Activated CD4-positive, alpha-beta T cell treated with anti-CD3 and anti-CD28 coated beads for 48 hours (primary cell): ENCODE measurements around the gene DLGAP1.
"Not testable (repeated sequence)": the region's sequence is repeated elsewhere in the genome, so short reads cannot be mapped to it uniquely, and the experiment has no call there.

Experiments used
- DNase-seq: peaks from one replicate; pipeline ENCODE4 v3.0.0-alpha.2; 2020

Gene DLGAP1

DNA sequence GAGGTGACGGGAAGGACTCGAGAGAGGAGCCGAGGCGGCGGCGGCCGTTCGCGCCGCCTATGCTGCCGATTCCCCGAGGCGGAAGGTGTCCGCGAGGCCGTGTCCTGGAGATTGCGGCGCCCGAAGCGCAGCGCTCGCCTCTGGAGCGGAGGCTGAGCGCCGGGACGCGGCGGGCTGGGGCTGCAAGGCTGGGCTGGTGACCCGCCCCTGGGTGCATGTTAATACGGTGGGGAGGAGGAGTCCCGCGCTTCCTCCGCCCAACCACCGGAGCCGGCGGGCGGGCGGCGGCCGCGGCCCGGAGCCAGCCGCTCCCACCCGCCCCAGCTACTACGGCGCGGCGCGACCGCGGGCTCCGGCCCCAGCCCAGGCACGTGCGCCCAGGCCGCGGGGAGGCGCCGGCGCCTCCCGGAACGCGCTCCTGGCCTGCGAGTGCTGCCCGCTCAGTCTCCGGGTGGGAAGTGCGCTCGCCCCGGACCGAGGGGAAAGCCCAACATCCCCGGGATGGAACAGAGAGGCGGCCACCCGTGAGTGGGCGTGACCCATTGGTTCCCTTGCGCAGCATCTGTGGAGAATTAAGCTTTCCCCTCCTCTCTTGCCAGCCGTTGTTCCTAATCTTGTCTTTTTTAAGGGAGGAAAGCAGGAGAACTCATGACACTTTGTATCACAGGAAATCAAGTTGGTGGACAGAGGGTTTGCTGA, at the start of gene DLGAP1:
Gene DLGAP1, minus strand, starts transcription at position 195 of the 699 bp plus-strand sequence.
- DNase-seq: peak; percentile 7

DNA sequence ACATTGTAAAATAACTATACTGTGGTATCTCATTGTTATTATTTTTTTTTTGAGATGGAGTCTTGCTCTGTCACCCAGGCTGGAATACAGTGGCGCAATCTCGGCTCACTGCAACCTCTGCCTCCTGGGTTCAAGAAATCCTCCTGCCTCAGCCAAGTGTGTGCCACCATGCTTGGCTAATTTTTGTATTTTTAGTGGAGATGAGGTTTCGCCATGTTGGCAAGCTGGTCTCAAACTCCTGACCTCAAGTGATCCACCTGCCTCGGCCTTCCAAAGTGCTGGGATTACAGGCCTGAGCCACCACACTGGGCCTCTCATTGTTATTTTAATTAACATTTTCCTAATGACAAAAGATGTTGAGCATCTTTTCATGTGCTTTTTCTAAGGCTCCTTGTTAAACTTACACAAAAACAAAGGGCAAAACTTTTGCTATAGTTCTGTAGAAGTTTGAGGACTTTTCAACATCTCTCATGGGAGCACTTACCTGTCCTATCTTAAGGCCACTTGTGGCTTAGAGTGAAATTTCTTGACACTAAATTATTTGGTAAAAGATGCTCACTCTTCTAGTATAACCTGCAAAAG, 39.7 kb upstream of the DLGAP1 start:
- DNase-seq: not testable (repeated sequence)

DNA sequence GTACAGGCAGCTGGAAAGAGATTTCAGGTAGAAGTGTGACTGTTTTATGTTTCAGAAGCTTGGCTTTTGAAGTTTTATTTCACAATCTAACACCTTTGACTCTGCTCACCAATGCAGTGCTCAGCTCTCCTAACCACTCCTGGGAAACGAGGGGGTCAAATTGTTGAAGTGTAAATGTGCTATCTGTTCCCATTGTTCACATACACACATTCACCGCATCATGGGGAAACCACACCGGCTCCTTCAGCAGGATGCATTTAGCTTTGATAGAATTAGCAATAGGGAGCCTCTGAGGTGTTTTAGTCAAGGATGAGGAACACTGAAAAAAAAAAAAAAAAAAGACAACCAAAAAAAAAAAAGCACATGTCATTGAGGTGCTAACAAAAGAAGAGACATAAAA, 13.4 kb upstream of the DLGAP1 start:
- no peak for DNase-seq

DNA sequence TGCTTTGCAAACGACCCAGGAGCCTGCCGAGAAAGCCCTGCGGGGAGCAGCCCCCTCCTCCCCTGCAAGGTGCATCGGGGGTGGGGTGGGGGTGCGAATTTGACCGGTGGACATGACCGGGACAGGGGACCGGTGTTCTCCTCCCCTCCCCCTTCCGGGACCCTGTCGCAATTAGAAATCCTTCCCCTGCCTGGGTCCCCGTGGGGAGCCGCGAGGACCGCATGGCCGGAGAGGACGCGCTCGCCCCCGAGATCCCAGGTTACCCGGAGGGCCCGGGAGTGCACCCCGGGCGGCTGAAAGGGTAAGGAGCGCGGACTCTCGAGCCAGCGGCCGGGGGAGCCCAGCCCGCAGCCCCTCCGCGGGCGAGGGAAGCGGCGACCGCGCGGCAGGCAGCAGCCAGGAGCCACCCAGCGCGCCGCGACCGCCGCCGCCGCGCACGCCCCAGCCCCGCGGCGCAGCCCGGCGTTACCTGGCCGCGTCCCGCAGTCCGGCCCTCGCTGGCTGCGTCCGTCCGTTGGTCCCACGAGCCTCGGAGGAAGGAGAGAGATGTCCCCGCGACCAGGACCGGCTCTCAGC, 482 bp downstream of the DLGAP1 start:
- DNase-seq: no peak

DNA sequence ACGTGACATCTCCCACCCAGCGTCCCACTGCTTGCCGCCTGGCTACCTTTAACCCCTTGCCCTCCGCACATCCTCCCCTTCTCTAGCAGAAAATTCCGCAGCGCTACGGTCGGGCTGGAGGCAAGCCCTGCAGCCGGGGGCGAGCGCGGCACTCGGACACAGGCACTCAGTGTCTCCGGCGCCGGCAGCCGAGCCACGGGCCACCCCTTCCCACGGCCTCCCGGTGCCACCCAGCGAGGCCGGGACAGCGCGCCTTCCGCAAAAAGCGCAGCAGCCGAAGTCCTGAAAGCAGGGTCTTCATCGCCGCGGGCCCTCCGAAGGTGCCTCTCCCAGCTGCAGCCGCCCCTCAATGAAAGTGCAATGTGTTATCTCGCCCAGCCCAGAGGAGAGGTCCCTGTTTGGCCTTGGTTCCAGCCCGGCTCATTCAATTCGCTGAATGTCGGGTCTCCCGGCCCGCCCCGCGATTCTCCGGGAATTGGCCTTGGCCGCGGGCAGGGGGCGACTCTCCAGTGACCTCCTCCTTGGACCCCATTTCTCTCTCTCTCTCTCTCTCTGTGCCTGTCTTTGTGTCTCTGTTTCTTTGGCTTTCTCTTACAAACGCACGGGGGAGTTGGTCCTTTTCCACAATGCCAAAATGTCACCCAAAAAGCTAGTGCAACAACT, 1.1 kb downstream of the DLGAP1 start:
- DNase-seq: no peak

DNA sequence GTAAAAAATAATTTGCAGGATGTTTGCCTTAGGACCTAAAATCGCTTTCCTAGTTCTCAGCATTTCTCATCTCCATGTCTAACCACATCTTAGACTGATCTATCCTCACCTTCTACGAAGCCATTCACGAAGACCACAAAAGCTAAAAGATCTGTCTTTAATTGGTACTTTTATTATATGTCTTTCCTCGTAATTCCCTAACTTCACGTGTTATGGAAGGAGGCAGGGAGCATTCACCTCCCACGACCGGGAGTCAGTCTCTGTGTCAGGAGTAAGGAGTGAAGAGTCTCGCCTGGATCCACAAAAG, 1.6 kb downstream of the DLGAP1 start:
- no peak for DNase-seq

DNA sequence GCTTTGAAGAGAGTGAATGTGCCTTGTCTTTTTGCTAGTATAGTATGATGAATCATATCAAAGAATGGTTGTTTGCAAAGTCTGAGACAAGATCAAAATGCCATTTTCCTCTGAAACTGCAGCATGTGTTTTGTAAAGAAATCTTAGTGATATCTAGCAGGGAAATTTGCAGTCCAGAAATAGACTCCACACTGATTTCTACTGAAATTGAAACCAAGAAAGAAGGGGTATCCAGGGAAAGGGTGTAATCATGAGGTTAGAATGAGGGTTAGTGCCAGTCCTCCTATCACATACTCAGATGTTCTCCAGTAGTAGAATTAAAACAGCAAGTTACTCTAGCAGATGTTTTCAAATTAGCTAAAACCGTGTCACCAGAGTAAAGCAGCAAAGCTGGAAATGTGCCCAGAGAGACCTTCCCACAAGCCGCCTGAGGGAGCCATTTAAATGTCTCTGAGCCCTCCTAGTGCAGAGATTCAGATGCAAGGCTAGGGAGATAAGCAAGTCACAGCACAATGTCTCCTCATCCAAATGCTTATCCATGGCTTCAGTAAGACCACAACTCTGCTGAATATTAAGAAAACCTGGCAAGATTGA, 4.9 kb downstream of the DLGAP1 start:
- no peak for DNase-seq

DNA sequence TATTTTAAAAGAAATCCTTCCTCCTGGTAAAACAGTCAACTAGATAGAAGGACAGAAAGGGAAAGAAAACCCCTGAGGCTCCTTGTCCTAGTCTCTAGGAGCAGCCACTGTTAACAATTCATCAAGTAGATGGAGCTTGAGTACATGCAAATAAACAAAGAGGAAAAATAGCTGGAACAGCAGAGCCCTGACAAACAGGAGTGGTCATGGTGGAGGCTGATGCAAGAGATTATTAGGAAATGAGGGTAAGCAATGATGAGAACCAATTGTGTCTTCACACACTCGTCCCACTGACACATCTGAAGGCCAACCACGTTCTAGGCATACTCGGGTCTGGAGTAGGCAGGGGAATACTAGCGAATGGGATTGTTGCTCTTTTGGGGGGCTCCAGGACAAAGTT, 9.2 kb downstream of the DLGAP1 start:
- no peak for DNase-seq

DNA sequence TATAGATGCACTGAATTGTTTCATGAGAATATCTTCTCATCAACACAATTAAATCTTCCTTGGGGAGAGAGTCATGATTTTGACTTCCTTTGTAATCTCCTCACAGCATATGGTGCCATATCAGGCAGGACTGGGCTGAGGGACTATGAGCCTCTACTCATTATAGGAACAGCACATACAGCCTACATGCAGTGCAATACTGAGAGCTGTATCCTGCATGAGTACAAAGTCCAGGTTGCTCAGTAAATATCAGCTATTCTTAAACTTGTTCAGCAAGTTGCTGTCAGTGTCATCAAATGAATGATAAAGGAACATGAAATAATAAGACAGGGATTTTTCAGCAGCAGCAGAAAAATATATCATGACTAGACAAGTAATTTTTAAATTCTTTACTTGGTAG, 10.8 kb downstream of the DLGAP1 start:
- no peak for DNase-seq

DNA sequence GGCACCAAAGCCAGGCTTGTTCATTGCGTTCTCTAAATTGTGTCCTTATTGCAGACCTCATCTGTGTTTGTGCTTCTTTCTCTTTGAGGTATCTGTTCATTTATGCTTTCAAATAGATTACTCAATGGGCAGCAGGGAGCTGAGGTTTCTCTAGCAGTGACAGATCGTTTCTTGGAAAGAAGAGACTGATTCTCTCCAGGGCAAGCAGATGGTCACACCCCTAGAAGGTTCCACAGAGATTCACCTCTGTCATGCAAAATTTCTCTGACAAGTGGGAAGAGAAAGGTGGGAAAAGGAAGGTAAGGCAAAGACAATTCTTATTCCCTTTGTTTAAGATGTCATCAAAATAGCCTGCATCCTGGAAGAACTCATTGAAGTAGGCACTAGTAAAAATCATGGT, 14.0 kb downstream of the DLGAP1 start:
- no peak for DNase-seq

DNA sequence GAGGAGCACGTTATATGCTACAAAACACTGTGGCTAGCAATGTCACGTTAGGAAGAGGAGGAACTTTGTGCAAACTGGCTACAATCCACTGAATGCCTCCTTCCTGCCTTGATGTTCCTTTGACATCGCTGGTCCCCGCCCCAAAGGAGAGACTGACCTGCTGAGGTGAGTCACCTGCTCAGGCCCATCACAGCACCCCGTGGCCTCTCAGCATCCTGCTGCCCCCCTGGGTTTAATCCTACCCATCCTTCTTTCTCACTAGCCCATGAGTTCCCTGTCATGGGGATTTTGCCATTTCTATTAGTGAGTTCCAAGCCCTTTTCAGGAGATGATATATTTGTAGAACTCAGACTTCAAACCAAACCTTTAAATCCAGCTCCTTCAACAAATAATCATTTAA, 16.2 kb downstream of the DLGAP1 start:
- DNase-seq: no peak

DNA sequence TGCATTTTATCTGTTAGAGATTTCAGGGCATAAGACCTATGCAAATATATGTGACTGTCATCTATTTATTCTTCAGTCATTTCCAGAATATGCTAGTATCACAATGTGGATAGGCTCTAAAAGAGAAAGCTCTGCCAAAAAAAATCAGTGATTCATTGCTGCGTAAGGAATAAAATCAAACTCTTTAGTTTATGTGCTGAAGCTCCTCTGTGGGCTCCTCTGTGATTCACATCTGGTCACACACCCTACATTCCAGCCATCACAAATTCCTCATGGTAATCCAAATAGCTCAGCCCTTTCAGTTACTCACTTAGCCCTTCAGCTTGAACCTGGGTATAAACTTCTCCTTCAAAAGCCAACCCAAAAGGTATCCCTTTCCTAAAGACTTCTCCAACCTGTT, 21.4 kb downstream of the DLGAP1 start:
- DNase-seq: no peak

DNA sequence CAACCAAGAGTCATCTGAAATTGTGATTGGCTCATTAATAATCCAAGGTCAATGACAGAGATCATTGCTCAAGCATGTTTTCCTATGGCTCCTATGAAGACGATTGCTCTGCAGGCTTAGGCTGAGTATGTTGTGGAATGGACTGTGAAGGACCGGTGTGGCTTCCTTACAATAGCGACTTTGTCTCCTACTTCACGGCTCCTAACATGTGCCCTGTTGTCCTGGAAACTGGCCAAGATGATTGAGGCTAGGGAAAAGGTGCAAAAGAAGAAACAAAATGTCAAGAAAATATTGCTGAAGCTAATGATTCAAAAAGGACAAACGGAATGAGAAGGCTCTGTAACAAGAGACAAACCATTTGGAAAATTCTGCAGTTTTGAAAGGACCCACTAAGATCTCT, 24.3 kb downstream of the DLGAP1 start:
- DNase-seq: no peak

DNA sequence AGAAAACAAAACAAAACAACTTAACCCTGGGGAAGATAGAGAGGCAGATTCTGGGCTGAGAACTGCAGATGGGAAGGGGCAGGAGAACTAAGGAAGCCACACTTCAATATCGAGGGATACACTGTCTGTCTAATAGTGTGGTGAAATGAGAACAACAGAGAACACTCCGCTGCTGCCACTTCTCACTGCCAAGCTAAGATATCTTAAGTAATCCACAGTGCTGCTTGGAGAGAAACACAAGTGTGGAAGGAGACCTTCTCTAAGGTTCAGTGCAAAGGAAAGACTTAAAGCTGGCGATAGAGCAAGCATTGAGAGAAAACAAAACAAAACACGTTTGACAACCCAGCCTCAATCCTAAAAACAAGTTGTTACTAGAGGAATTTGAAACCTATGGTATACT, 37.4 kb downstream of the DLGAP1 start:
- DNase-seq: no peak

DNA sequence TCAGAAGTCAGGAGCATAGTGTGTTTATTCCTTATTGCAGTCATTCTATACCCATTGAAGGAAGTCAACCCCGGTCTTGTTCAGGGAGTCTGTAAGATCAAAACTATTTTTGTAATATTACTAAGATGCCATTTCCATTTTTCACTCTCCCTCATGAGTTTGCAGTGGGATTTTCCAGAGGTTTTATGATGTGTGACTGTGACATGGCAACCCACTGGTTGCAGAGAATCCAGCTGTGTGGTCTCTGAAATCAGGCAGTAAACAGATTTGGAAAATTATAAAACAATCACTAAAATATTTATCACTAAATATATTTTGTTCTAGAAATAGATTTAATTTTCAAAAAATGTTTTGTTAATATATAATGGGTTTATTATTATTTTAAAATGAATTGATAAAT, 38.1 kb downstream of the DLGAP1 start:
- no peak for DNase-seq

DNA sequence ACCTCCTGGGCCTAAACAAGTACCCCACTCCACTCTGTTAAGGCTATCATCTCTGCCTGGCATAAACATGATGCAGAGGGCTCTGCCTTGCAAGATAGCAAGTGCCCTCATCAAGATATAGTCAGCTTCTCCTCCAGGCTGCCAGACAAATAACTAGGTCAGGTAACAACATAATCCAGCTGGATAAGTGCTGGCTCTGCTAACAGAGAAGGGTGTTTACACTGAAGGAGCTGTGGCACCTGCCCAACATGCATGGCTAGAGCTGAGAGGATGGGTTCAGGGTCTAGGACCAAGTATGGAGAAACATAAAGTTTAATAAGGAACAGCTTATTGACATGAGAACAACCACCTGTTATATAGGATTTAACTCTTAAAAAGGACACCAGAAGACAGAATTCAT, 42.8 kb downstream of the DLGAP1 start:
- no peak for DNase-seq

DNA sequence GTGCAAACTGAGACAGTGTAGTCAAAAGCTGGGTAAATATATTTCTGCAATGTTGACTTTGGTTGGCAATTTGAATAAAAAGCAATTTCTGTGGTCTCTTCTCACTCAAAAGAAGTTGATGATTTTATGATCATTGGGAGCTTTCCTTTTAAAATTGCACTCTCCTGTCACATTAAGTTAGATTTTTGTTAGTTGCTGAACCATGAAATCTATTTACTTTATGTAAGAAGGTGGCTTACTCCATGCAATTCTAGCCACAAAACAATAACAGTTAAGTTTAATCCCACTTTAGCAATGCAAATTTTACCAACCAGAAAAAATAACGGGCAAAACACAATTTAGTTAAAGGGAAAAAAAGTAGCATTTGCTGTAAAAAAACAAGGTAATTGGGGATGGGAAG, 48.3 kb downstream of the DLGAP1 start:
- DNase-seq: no peak

DNA sequence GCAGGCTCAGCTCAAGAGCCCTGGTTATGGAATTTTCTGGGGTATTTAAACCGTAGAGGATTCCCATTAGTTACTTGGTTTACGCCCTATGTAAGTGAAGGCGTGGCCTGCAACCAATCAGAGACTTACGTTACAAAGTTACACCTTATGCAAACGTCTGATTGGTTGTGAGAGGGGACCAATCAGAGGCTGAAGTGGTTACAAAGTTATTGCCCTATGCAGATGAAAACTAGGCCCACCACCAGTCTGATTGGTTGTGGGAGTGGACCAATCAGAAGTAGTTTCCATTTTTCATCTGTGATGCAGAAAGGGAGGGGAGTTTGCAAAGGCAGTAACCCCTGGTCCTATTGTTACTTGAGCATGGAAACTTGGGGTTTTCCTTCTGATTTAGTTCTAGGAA, 49.1 kb downstream of the DLGAP1 start:
- DNase-seq: no peak

DNA sequence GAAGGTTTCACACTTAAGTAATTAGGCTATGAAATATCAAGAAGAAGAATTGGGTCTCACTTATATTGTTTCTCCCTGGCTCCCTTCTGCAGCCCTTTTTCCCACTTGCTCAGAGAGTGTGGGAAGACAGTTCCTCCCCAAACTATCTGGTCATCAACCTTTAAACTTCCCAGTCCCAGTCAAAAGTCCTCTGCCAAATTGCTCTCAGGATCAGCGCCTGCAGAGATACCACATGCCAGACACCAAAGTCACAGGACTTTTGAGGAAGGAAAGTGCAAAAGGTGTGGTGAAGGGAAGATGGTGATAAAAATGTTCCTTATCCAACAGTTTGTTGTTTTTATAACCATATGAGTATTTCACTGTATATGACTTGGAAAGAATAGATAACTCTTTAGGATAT, 51.3 kb downstream of the DLGAP1 start:
- DNase-seq: no peak

DNA sequence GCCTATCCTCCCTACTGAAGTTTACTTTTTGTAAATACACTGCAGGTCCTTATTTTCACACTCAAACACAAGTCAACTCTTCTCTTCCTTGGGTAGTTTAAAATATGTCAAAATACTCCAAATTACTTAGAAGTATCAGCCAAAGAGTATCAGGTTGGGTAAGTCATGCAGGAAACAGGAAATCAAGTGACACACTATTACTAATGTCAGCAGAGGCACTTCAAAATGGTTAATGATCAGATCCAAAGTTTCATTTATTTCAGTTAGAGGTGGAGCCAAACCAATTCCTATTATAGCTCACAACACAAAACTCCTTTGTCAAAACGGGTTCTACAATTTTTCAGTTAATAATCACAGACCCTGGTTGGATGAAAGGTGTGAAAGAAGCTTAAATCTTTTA, 54.2 kb downstream of the DLGAP1 start:
- DNase-seq: no peak

DNA sequence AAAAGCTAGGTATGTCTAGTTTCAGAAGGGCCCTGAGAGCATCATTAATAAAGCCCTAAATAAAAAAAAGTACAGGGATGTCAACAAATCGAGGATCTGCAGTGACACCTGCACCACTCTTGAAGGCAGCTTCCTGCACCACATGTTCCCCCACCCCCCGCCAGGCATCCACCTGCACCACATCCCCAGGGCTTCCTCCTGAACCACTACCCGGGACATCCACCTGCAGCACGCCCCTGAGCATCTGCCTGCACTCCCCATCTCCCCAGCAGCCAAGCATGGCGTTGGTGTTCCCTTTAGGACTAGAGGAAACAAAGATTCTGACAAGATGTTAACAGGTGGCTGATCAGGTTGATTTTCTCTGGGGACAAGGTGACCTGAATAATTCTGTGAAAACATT, 55.2 kb downstream of the DLGAP1 start:
- DNase-seq: no peak

DNA sequence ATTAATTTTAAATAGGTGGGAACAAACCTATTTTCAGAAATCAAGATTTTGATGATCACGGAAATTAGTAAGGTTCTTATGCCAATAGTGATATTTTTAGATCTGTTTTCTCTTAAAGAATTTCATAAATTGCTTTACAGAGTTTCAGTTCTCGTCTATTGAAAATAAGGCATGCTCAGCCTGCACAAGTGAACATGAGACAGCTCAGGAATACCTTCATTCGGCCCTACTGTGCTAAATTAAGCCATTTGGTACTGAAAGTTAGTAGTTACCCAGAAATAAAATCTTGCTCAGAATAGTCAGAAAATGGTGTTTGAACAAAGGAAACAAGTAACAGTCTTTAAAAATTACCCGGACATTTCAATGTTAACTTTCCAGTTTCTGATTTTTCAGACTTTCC, 60.4 kb downstream of the DLGAP1 start:
- no peak for DNase-seq

DNA sequence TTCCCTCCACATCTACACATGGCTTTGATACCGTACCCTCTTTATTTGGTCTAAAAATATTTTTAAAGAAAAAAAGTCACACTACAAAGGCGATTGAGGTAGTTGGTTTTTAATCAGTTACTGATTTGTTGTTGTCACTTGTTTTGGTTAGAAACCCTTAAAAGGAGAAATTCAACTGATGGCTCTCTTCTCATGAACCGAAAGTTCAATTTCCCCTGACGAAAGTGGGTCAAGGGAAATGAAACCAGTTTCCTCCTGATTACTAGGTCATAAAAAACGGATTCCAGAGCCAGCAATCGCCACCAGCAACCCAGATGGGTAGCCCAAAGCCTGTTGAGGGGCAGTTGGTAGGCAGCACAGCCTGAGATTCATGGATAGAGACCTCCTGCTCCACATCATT, 63.2 kb downstream of the DLGAP1 start:
- no peak for DNase-seq

DNA sequence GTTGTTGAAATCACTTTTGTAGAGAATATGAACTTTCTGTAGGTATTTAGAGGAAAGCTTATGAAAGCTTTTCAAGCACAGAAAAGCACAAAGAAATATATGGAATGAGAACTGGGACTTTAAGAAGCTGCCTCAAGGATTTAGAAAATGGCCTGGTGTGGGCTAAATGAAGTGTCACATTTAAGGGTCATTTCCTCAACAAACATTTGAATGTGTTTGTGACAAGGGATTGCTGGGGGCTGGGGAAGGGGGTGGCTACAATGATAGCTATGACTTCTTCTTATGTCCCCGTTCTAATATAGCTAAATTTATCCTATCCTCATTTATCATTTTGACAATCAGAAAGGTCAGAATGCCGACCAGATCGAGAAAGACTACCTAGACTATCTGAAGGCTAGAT, 69.2 kb downstream of the DLGAP1 start:
- no peak for DNase-seq
